HT1080 (cell line): Measurements from ENCODE around the gene PYGB. TPM values are rescaled to one million over a fixed set of nuclear protein-coding genes. Genes with fewer than 3 reads are reported as not detected.
"Not testable (repeated sequence)": the region's sequence is repeated elsewhere in the genome, so short reads cannot be mapped to it uniquely, and the experiment has no call there.

Source experiments
- DNase-seq: peaks from one replicate; pipeline ENCODE4 v3.0.0-alpha.2; 2015; ENCODE audit warnings: low read depth
- total RNA-seq: library from RNA; depleted of rRNA; stranded (reverse); fragments of >200 nt; shearing (Covaris generic); gene quantifications from 2 replicates; pipeline ENCODE4 v1.2.3, GENCODE V29; 2014

PYGB gene
- total RNA-seq, 1 experiment from 2014 or later = 121 TPM

- peak; percentile 93 for DNase-seq
Observed at GRCh38 chr20:25310268-25310920, 62.5 kb downstream of the PYGB start.

DNA sequence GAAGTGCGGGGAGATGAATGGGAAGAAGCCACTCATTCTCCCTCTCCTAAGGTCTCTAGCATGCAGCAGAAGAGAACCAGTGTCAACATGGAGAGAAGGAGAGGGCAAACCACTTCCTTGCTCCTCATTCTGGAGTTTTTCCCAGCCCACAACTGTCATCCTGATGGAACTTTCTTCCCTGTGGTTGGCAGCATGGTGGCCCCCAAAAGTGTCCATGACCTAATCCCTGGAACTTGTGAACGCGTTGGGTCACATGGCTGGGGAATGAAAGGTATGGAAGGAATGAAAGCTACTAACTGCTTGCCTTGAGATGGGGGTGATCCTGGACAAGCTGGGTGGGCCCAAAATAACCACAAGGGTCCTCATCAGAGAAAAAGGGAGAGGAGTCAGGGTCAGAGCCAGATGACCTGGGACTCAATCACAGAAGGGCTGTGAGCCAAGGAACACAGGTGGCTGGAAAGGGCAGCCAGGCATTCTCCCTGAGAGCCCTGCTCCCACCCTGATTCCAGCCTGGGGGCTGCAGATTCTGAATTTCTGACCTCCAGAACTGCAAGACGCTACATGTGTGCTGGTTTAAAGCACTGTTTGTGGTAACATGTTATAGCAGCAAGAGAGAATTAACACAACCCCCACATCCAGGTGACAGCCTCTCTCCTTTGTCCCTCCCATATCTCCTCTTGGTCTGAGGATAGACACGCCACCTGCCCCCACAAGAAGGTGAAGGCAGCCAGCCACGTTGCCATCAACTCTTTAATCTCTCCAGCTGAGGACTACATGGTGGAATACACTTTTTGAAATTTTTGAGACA, 63.2 kb downstream of the PYGB start:
- peak; percentile 82 for DNase-seq

GRCh38 chr20:25312716-25313115, 64.8 kb downstream of the PYGB start:
- not testable (repeated sequence) for DNase-seq

GRCh38 chr20:25313593-25313992, 65.7 kb downstream of the PYGB start:
- DNase-seq = no peak

- peak; percentile 50 for DNase-seq
Observed at GRCh38 chr20:25314497-25315417, 66.9 kb downstream of the PYGB start.

DNA sequence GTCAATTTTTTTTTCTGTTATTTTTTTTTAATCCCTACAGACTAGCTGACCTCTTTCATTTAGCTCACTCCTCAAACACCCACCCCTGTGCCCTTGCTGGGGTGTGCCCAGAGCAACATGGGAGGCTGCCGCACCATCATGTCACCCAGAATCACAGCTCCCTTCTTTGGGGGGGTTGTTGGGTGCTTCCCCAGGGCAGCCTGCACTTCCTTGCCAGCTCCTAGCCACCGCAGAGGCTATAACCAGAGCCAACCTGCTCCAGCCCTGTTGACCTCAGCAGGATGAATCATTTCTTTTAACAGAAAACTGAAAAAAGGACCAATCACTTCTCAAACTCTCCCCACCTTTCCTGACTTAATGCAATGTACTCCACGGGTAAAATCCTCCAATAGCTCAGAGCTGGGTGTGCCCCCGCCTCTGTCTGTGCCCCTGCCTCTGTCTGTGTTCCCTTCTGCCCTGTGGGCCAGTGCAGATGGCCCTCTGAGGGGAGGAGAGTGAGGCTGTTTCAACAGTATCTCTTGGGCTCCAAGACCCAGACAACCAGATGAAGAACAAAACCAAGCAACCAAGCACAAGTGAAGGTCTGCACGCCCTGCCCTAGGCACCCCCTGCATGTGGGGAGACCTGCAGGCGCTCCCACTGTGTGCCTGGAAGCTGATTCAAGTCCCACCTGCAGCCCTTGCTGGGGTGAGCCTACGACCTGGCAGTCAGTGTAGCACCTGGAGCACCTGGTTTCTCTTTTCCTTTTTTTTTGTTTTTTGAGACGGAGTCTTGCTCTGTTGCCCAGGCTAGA, 67.7 kb downstream of the PYGB start:
- peak; percentile 88 for DNase-seq

GRCh38 chr20:25316506-25317190, 68.8 kb downstream of the PYGB start:
- DNase-seq = no peak

DNA sequence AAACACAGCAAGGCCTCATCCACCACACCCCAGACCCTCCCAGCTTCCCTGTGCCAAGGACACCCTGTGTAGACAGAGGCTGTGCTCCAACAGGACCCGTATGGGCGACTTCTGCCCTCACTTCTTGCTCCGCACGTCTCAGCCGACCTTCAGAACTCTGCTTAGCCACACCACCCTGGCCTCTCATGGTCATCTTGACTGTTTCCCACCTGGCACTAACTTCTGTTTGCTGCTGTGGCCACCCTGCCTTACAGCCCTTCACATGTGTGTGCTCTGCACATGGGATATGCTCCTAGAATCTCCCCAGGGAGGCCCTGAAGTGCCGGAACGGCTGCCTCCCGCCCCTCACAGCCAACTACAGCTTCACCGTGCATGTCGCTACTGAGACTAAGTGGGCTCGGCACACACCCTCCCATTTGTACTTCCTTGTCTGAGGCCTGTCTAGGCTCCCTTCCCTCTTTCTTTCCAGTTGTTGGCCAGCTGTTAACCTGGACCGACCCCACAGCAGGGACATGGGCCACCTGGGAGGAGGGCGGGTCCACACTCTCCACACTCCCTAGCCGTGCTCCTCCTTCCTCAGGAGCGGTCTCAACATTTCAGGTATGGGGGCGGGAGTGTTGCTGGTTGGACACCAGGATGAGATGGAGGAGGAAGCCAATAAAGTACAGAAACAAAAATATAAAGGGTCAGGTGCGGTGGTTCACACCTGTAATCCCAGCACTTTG, 69.6 kb downstream of the PYGB start:
- no peak for DNase-seq

- DNase-seq = no peak
Observed at GRCh38 chr20:25318471-25319240, 70.8 kb downstream of the PYGB start.

- no peak for DNase-seq
Observed at GRCh38 chr20:25319241-25320034, 71.6 kb downstream of the PYGB start.

DNA sequence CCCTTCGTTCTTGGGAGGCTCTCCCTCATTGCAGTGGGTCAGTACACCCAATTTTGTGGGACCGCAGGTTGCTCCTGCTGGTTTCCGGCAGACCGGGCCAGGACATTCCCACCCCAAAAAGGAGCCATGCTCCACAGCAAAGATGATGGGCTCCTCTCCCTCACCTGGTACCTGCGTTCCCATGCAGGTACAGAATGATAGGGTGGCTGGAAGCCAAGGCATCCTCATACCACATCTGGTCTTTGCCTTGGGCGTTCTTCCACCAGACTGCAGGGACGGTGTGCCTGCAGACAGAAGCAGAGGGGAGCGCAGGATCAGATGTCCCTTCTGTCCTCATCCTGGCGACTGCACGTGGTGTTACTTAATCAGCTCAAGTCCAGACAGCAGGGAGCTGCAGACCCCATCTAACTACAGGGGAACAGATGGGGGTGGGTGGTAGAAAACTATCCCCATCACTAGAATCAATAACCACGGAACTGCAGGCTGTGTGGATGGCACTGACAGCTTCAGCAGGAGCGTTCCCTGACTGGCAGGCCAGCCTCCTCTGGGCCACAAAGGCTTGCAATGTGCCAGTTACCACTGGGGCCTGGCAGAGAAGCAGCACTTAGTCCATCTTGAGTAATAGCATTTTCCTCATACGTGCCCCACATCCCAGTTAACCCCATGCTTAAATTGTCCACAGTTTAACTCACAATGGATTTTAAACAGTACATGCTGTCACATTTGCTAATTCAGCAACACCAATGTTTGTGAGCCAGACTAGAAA, 72.3 kb downstream of the PYGB start:
- no peak for DNase-seq

- no peak for DNase-seq
Observed at GRCh38 chr20:25321262-25321831, 73.5 kb downstream of the PYGB start.

DNA sequence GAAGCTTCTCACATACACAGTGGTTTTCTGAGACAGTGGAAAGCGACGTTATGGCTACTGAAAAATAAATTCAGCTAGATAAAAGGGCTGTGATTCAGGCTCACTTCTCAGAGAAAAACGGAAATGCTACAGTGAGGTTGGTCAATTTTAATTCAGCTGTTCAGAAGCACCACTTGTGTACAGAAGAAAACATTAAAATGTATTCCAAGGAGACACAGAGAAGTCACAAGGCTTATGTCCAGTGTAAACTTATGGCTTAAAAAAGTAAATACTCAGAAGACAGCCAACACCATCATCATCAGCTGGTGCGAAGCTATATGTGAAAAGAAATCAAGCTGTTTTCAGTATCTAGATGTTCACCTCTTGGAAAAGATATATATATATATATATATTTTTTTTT, 74.1 kb downstream of the PYGB start:
- no peak for DNase-seq

GRCh38 chr20:25323496-25324246, 75.8 kb downstream of the PYGB start:
- DNase-seq = no peak

- no peak for DNase-seq
Observed at GRCh38 chr20:25324412-25324811, 76.5 kb downstream of the PYGB start.

- no peak for DNase-seq
Observed at GRCh38 chr20:25325073-25325472, 77.2 kb downstream of the PYGB start.
